ENCODE measurements around the gene CACNG4. TPM values are rescaled to one million over a fixed set of nuclear protein-coding genes. Genes with fewer than 3 reads are reported as not detected.

CACNG4 gene
- total RNA-seq, 4 donors from 2014 or later = not detected

GRCh38 chr17:67030641-67031040, 66.1 kb downstream of the CACNG4 start:
- TF ChIP-seq POLR2A (IDR thresholded peaks at IDR 0.05) (no peak), CTCF (IDR thresholded peaks at IDR 0.05 in 4 of 5, conservative IDR thresholded peaks at IDR 0.05 in 1 of 5) (no peak)
- ATAC-seq (no peak), DNase-seq (no peak)
- no peaks in the 10 kb centered on the region for H3K27me3 ChIP-seq
- in situ Hi-C loops (cut with MboI; ENCODE audit: low sequenced_read_pairs in 4 of 4) = no loop called here
- intact Hi-C loops (cut with DNase I; ENCODE audit: low total_unique reads) = no loop called here
- no peaks in the 10 kb centered on the region for H3K9me3 ChIP-seq
- no peaks in the 10 kb centered on the region for H3K4me1 ChIP-seq
- H3K4me3 ChIP-seq = no peak overlapping the region
- no peaks in the 10 kb centered on the region for H3K36me3 ChIP-seq
- no peak overlapping the region for H3K27ac ChIP-seq

- Histone ChIP-seq H3K4me3 (no peak overlapping the region), H3K36me3 (no peaks in the 10 kb centered on the region), H3K9me3 (no peaks in the 10 kb centered on the region), H3K27me3 (no peaks in the 10 kb centered on the region), H3K4me1 (no peaks in the 10 kb centered on the region), H3K27ac (no peak overlapping the region)
- TF ChIP-seq POLR2A (IDR thresholded peaks at IDR 0.05) (no peak), CTCF (IDR thresholded peaks at IDR 0.05 in 4 of 5, conservative IDR thresholded peaks at IDR 0.05 in 1 of 5) (no peak)
- DNase-seq (no peak), ATAC-seq (no peak)
- in situ Hi-C loops (cut with MboI; ENCODE audit: low sequenced_read_pairs in 4 of 4) (no loop called here), intact Hi-C loops (cut with DNase I; ENCODE audit: low total_unique reads) (no loop called here)
Measured at GRCh38 chr17:67032382-67032781, 67.9 kb downstream of the CACNG4 start.

DNA sequence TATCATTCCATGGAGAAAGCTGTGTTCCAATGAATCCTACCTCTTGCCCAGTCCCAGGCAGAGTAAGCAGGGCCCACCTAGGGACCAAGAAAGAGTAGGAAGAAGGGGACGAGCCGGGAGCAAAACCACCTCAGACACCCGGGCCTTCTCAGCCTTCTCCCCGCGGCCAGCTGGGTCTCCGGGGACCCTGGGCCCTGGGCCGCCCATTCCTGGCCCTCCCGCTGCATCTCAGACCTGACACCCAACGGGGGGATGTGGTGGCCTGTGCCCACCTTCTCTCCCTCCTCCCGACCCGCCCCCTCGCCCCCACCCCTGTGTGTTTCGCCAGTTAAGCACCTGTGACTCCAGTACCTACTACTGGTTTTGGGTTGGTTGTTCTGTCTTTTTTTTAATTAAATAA, 68.5 kb downstream of the CACNG4 start:
- H3K4me1 ChIP-seq = no peaks in the 10 kb centered on the region
- no peaks in the 10 kb centered on the region for H3K36me3 ChIP-seq
- no peaks in the 10 kb centered on the region for H3K9me3 ChIP-seq
- no peaks in the 10 kb centered on the region for H3K27me3 ChIP-seq
- no peak overlapping the region for H3K4me3 ChIP-seq
- DNase-seq (no peak), ATAC-seq (no peak)
- no peak overlapping the region for H3K27ac ChIP-seq
- intact Hi-C loops (cut with DNase I; ENCODE audit: low total_unique reads) (no loop called here), in situ Hi-C loops (cut with MboI; ENCODE audit: low sequenced_read_pairs in 4 of 4) (no loop called here)
- TF ChIP-seq CTCF (IDR thresholded peaks at IDR 0.05 in 4 of 5, conservative IDR thresholded peaks at IDR 0.05 in 1 of 5) (no peak), POLR2A (IDR thresholded peaks at IDR 0.05) (no peak)

GRCh38 chr17:67033613-67034012, 69.1 kb downstream of the CACNG4 start:
- Histone ChIP-seq H3K4me1 (no peaks in the 10 kb centered on the region), H3K4me3 (no peak overlapping the region), H3K36me3 (no peaks in the 10 kb centered on the region), H3K27ac (no peak overlapping the region), H3K9me3 (no peaks in the 10 kb centered on the region), H3K27me3 (no peaks in the 10 kb centered on the region)
- DNase-seq (no peak), ATAC-seq (no peak)
- in situ Hi-C loops (cut with MboI; ENCODE audit: low sequenced_read_pairs in 4 of 4) (no loop called here), intact Hi-C loops (cut with DNase I; ENCODE audit: low total_unique reads) (no loop called here)
- TF ChIP-seq CTCF (IDR thresholded peaks at IDR 0.05 in 4 of 5, conservative IDR thresholded peaks at IDR 0.05 in 1 of 5) (no peak), POLR2A (IDR thresholded peaks at IDR 0.05) (no peak)
